ENCODE data around the gene EPHA3.

The EPHA3 gene

GRCh38 chr3:89300526-89300925, 193.1 kb downstream of the EPHA3 start:
- Histone ChIP-seq H3K79me2 (ENCODE audit: insufficient read depth, low read length) (no peaks in the 10 kb centered on the region), H3K9ac (ENCODE audit: low read length) (no peak overlapping the region)

GRCh38 chr3:89300981-89301380, 193.6 kb downstream of the EPHA3 start:
- no peaks in the 10 kb centered on the region for H3K4me1 ChIP-seq (ENCODE audit: insufficient read depth, low read length, severe bottlenecking)
- peaks cover 3% of the 10 kb centered on the region; the same call in 1 of the 2 replicates for H3K9me2 ChIP-seq (ENCODE audit: low read depth, low read length)
- no peaks in the 10 kb centered on the region for H3K27me3 ChIP-seq (ENCODE audit: insufficient read depth, low read length)
- no peaks in the 10 kb centered on the region for H3F3A ChIP-seq (ENCODE audit: insufficient read depth, low read length)
- H3K27ac ChIP-seq (ENCODE audit: low read depth, low read length, poor library complexity, severe bottlenecking): no peak overlapping the region
- H3K4me2 ChIP-seq (ENCODE audit: low read length): no peak overlapping the region
- no peak overlapping the region for H3K9ac ChIP-seq (ENCODE audit: low read length)
- no peaks in the 10 kb centered on the region for H4K20me1 ChIP-seq (ENCODE audit: insufficient read depth, low read length)
- no peaks in the 10 kb centered on the region for H3K9me3 ChIP-seq (ENCODE audit: low read length)
- no peaks in the 10 kb centered on the region for H3K79me2 ChIP-seq (ENCODE audit: insufficient read depth, low read length)
- H2AFZ ChIP-seq (ENCODE audit: low read length): no peak overlapping the region
- TF ChIP-seq EZH2 (IDR thresholded peaks at IDR 0.05; ENCODE audit: borderline replicate concordance, low read length) (no peak), CTCF (IDR thresholded peaks at IDR 0.05; ENCODE audit: low read length) (no peak)
- H3K4me3 ChIP-seq (ENCODE audit: low read depth, low read length, poor library complexity, severe bottlenecking): no peak overlapping the region
- no peaks in the 10 kb centered on the region for H3K36me3 ChIP-seq (ENCODE audit: insufficient read depth, low read length)

More at GRCh38 chr3:89300526-89300925, 193.1 kb downstream of the EPHA3 start:
- no peaks in the 10 kb centered on the region for H4K20me1 ChIP-seq (ENCODE audit: insufficient read depth, low read length)
- no peaks in the 10 kb centered on the region for H3K9me3 ChIP-seq (ENCODE audit: low read length)
- H3K27ac ChIP-seq (ENCODE audit: low read depth, low read length, poor library complexity, severe bottlenecking): no peak overlapping the region
- no peak for TF ChIP-seq CTCF (IDR thresholded peaks at IDR 0.05; ENCODE audit: low read length)
- TF ChIP-seq EZH2 (IDR thresholded peaks at IDR 0.05; ENCODE audit: borderline replicate concordance, low read length): no peak
- no peaks in the 10 kb centered on the region for H3K36me3 ChIP-seq (ENCODE audit: insufficient read depth, low read length)
- no peak overlapping the region for H3K4me2 ChIP-seq (ENCODE audit: low read length)
- H3K9me2 ChIP-seq (ENCODE audit: low read depth, low read length): peaks cover 3% of the 10 kb centered on the region; the same call in 1 of the 2 replicates
- H3F3A ChIP-seq (ENCODE audit: insufficient read depth, low read length): no peaks in the 10 kb centered on the region
- H3K27me3 ChIP-seq (ENCODE audit: insufficient read depth, low read length): no peaks in the 10 kb centered on the region
- H3K4me1 ChIP-seq (ENCODE audit: insufficient read depth, low read length, severe bottlenecking): no peaks in the 10 kb centered on the region
- no peak overlapping the region for H2AFZ ChIP-seq (ENCODE audit: low read length)
- H3K4me3 ChIP-seq (ENCODE audit: low read depth, low read length, poor library complexity, severe bottlenecking): no peak overlapping the region

GRCh38 chr3:89303701-89304100, 196.3 kb downstream of the EPHA3 start:
- H3K4me1 ChIP-seq (ENCODE audit: insufficient read depth, low read length, severe bottlenecking): no peaks in the 10 kb centered on the region
- H3F3A ChIP-seq (ENCODE audit: insufficient read depth, low read length): no peaks in the 10 kb centered on the region
- no peaks in the 10 kb centered on the region for H3K36me3 ChIP-seq (ENCODE audit: insufficient read depth, low read length)
- H3K4me2 ChIP-seq (ENCODE audit: low read length): no peak overlapping the region
- H3K9me2 ChIP-seq (ENCODE audit: low read depth, low read length): peaks cover 3% of the 10 kb centered on the region; the same call in 1 of the 2 replicates
- no peaks in the 10 kb centered on the region for H4K20me1 ChIP-seq (ENCODE audit: insufficient read depth, low read length)
- H3K4me3 ChIP-seq (ENCODE audit: low read depth, low read length, poor library complexity, severe bottlenecking): no peak overlapping the region
- no peak overlapping the region for H2AFZ ChIP-seq (ENCODE audit: low read length)
- H3K9ac ChIP-seq (ENCODE audit: low read length): no peak overlapping the region
- H3K27me3 ChIP-seq (ENCODE audit: insufficient read depth, low read length): no peaks in the 10 kb centered on the region
- no peaks in the 10 kb centered on the region for H3K9me3 ChIP-seq (ENCODE audit: low read length)
- H3K27ac ChIP-seq (ENCODE audit: low read depth, low read length, poor library complexity, severe bottlenecking): no peak overlapping the region
- no peaks in the 10 kb centered on the region for H3K79me2 ChIP-seq (ENCODE audit: insufficient read depth, low read length)
- TF ChIP-seq CTCF (IDR thresholded peaks at IDR 0.05; ENCODE audit: low read length): no peak

Data from OCI-LY1 (cell line).